Esophagus squamous epithelium (tissue), 5 donors: ENCODE results near the gene ARFRP1. TPM values are rescaled to one million over a fixed set of nuclear protein-coding genes. Genes with fewer than 3 reads are reported as not detected.

ENCODE experiments used
- DNase-seq: peaks from one replicate; lab custom pipeline; 2025; lab: John Stamatoyannopoulos, UW
- H3K27ac ChIP-seq, 4 donors: fragments of 200-600 bp; sonication (generic); one replicate each; pipeline ENCODE4 v1.5.1; 2016 to 2019; ENCODE audit warnings: mild to moderate bottlenecking in 1 of 4
- H3K27me3 ChIP-seq, 4 donors: fragments of 200-600 bp; sonication (generic); 1 replicate in 3 of 4; 2 replicates in 1 of 4; pipeline versions ENCODE4 v1.5.1 to v1.6.0; 2017 to 2021; ENCODE audit warnings: antibody characterized with exemption in 1 of 4
- H3K36me3 ChIP-seq, 3 donors: fragments of 200-600 bp; sonication (generic); one replicate each; pipeline ENCODE4 v1.5.1; 2016 to 2019
- H3K4me1 ChIP-seq, 3 donors: fragments of 200-600 bp; sonication (generic); one replicate each; pipeline ENCODE4 v1.5.1; 2017 to 2019
- H3K4me3 ChIP-seq, 4 donors: fragments of 200-600 bp; sonication (generic); 1 replicate in 3 of 4; 2 replicates in 1 of 4; pipeline ENCODE4 v1.5.1; 2016 to 2019; ENCODE audit warnings: mild to moderate bottlenecking in 2 of 4, moderate library complexity in 1 of 4
- H3K9me3 ChIP-seq, 3 donors: fragments of 200-600 bp; sonication (generic); one replicate each; pipeline ENCODE4 v1.5.1; 2016 to 2019
- CTCF ChIP-seq, 6 experiments: fragments of 450-650 bp in 4 of 6; fragments of 200-600 bp in 2 of 6; sonication (generic) in 2 of 6; IDR thresholded peaks; one replicate each; pipeline ENCODE4 v1.5.1; 2016 to 2019; ENCODE audit warnings: antibody characterized with exemption in 6 of 6, mild to moderate bottlenecking in 4 of 6, moderate library complexity in 4 of 6
- POLR2A ChIP-seq, 4 donors: fragments of 450-650 bp; IDR thresholded peaks; one replicate each; pipeline ENCODE4 v1.6.1; 2017; ENCODE audit warnings: antibody characterized with exemption in 4 of 4, mild to moderate bottlenecking in 4 of 4, moderate library complexity in 3 of 4
- WGBS, 2 donors: methylation state at CpG; one replicate each; pipeline ENCODE4 v1.1.5; 2018; 5-methylcytosine and 5-hydroxymethylcytosine counted together
- intact Hi-C: fragments of 100-400 bp; cut with DNase I; formaldehyde crosslinking; loops from one replicate; pipeline ENCODE4 v1.15.0; 2022
- total RNA-seq, 4 donors: library from RNA; depleted of rRNA; stranded (reverse); fragments of >200 nt; gene quantifications; one replicate each; pipeline ENCODE4 v1.1.0, GENCODE V29; 2016
- donor health status: DM: yes; HTN: yes; CAD: no.

The ARFRP1 gene
- total RNA-seq, 4 donors from 2014 or later: 30.4 to 45.5 (median 37.0) TPM

GRCh38 chr20:63689046-63690002, 18.5 kb downstream of the ARFRP1 start:
- 95% methylated on average over 12 of the region's 44 CpGs; no CpG with 5 or more reads in 1 of the 2 donors for WGBS, 2 donors
- intact Hi-C loops: no loop called here

GRCh38 chr20:63688228-63689045, 19.3 kb downstream of the ARFRP1 start:
- no peak for TF ChIP-seq POLR2A (IDR thresholded peaks at IDR 0.05)
- no peak for TF ChIP-seq CTCF (IDR thresholded peaks at IDR 0.05)
- Histone ChIP-seq H3K27ac (peak overlapping the region; percentile 69 to 96 (median 80)), H3K4me1 (peaks cover 39 to 81% (median 58%) of the 10 kb centered on the region in 3 donors), H3K36me3 (no peaks in the 10 kb centered on the region), H3K27me3 (no peaks in the 10 kb centered on the region), H3K4me3 (no peak overlapping the region), H3K9me3 (no peaks in the 10 kb centered on the region)
- DNase-seq: no peak
- intact Hi-C loops: no loop called here
- 64 to 74% methylated on average over 11 to 13 of the region's 31 CpGs for WGBS, 2 donors

More at GRCh38 chr20:63689046-63690002, 18.5 kb downstream of the ARFRP1 start:
- Histone ChIP-seq H3K4me3 (no peak overlapping the region), H3K27ac (peak overlapping the region in 3 of 4 donors; percentile 69 to 96 (median 87)), H3K4me1 (peaks cover 39 to 82% (median 58%) of the 10 kb centered on the region in 3 donors), H3K9me3 (no peaks in the 10 kb centered on the region), H3K27me3 (no peaks in the 10 kb centered on the region), H3K36me3 (peaks cover 0 to under 1% (median 0%) of the 10 kb centered on the region in 3 donors)
- no peak for DNase-seq
- TF ChIP-seq POLR2A (IDR thresholded peaks at IDR 0.05) (no peak), CTCF (IDR thresholded peaks at IDR 0.05) (no peak)

- H3K9me3 ChIP-seq: no peaks in the 10 kb centered on the region
- no peak for TF ChIP-seq CTCF (IDR thresholded peaks at IDR 0.05)
- TF ChIP-seq POLR2A (IDR thresholded peaks at IDR 0.05): no peak
- intact Hi-C loops: no loop called here
- H3K27me3 ChIP-seq: no peaks in the 10 kb centered on the region
- H3K4me3 ChIP-seq: peak overlapping the region in 1 of 4 donors; percentile 35
- WGBS, 2 donors: 75 to 95% methylated on average over 4 of the region's 29 CpGs
- no peak for DNase-seq
- H3K36me3 ChIP-seq: no peaks in the 10 kb centered on the region
- H3K27ac ChIP-seq: peak overlapping the region; percentile 69 to 96 (median 80)
- H3K4me1 ChIP-seq: peaks cover 45 to 86% (median 63%) of the 10 kb centered on the region in 3 donors
Observed at GRCh38 chr20:63687419-63688178, 20.2 kb downstream of the ARFRP1 start.

GRCh38 chr20:63686492-63687321, 21.1 kb downstream of the ARFRP1 start:
- no peaks in the 10 kb centered on the region for H3K27me3 ChIP-seq
- WGBS, 2 donors: 28% methylated on average over 31 of the region's 45 CpGs; no CpG with 5 or more reads in 1 of the 2 donors
- intact Hi-C loops: no loop called here
- no peaks in the 10 kb centered on the region for H3K9me3 ChIP-seq
- H3K4me3 ChIP-seq: peak overlapping the region in 1 of 4 donors; percentile 35
- H3K27ac ChIP-seq: peak overlapping the region; percentile 69 to 96 (median 80)
- H3K4me1 ChIP-seq: peaks cover 53 to 86% (median 64%) of the 10 kb centered on the region in 3 donors
- no peak for DNase-seq
- TF ChIP-seq POLR2A (IDR thresholded peaks at IDR 0.05) (no peak), CTCF (IDR thresholded peaks at IDR 0.05) (no peak)
- no peaks in the 10 kb centered on the region for H3K36me3 ChIP-seq
